Measurements from ENCODE around the gene KRTAP10-4.
"Not testable (repeated sequence)": the region's sequence is repeated elsewhere in the genome, so short reads cannot be mapped to it uniquely, and the experiment has no call there.

The KRTAP10-4 gene

DNA sequence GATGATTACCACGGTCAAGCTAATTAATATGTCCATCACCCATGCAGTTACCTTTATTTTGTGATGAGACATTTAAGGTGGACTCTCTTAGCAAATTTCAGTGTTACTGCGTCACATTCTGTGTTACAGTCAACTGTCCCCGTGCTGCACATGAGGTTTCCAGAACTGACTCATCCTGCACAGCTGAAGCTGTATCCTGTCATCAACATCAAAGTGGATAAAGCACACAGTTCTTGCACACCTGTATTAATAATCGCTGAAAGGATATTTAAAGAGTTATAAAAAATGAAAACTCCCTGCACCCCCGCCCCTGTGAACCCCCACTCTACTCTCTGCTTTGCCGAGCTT, 10.2 kb downstream of the KRTAP10-4 start:
- Histone ChIP-seq H3K27ac (no peak overlapping the region), H3K9me3 (no peaks in the 10 kb centered on the region), H3K4me3 (ENCODE audit: low read depth in 1 of 2, low read length in 1 of 2) (no peak overlapping the region), H3K4me1 (ENCODE audit: control insufficient read depth in 1 of 2, insufficient read depth in 1 of 2, low read depth in 1 of 2, low read length in 1 of 2) (no peaks in the 10 kb centered on the region), H3K36me3 (no peaks in the 10 kb centered on the region), H3K27me3 (peaks cover 37% of the 10 kb centered on the region)
- TF ChIP-seq, protein P1, sequence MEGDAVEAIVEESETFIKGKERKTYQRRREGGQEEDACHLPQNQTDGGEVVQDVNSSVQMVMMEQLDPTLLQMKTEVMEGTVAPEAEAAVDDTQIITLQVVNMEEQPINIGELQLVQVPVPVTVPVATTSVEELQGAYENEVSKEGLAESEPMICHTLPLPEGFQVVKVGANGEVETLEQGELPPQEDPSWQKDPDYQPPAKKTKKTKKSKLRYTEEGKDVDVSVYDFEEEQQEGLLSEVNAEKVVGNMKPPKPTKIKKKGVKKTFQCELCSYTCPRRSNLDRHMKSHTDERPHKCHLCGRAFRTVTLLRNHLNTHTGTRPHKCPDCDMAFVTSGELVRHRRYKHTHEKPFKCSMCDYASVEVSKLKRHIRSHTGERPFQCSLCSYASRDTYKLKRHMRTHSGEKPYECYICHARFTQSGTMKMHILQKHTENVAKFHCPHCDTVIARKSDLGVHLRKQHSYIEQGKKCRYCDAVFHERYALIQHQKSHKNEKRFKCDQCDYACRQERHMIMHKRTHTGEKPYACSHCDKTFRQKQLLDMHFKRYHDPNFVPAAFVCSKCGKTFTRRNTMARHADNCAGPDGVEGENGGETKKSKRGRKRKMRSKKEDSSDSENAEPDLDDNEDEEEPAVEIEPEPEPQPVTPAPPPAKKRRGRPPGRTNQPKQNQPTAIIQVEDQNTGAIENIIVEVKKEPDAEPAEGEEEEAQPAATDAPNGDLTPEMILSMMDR (IDR thresholded peaks at IDR 0.05): no peak

DNA sequence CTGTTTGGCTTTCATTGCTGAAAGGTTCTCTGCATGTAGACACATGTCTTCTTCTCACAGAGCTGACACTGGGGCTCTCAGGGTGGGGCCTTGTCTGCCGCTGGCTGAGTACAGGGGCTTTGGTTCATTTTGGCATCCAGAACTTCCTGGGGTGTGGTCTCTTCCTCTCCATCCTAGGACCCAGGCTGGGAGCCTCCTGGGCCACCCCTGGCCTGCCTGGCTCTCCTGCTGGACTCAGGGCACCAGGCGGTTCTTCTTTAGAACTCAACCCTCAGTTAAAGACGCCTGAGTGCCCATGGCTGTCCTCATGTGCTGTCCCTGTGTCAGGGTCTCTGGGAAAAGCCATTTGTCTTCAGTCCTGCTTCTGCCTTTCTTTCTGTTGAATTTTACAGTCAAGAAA, 12.4 kb downstream of the KRTAP10-4 start:
- TF ChIP-seq, protein P1 (IDR thresholded peaks at IDR 0.05): no peak
- no peaks in the 10 kb centered on the region for H3K36me3 ChIP-seq
- no peak overlapping the region for H3K4me3 ChIP-seq (ENCODE audit: low read depth in 1 of 2, low read length in 1 of 2)
- no peak overlapping the region for H3K27ac ChIP-seq
- H3K9me3 ChIP-seq: no peaks in the 10 kb centered on the region
- no peaks in the 10 kb centered on the region for H3K4me1 ChIP-seq (ENCODE audit: control insufficient read depth in 1 of 2, insufficient read depth in 1 of 2, low read depth in 1 of 2, low read length in 1 of 2)
- H3K27me3 ChIP-seq: peaks cover 26% of the 10 kb centered on the region

DNA sequence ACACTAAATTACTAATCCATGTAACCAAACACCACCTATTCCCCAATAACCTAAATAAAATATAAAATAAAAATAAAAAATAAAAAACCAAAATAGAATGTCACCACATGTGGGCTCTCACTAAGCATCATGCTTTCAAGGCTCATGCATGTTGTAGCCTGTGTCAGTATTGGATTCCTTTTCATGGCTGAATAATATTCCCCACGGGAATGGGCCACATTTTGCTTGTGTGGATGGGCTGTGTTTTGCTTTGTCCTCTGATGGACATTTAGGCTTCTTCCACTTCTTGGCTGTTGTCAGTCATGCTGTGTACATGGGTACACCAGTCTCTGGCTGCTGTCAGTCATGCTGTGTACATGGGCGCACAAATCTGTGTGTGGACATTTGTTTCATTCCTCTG, 15.6 kb downstream of the KRTAP10-4 start:
- H3K9me3 ChIP-seq: no peaks in the 10 kb centered on the region
- H3K4me1 ChIP-seq (ENCODE audit: control insufficient read depth in 1 of 2, insufficient read depth in 1 of 2, low read depth in 1 of 2, low read length in 1 of 2): no peaks in the 10 kb centered on the region
- H3K36me3 ChIP-seq: no peaks in the 10 kb centered on the region
- H3K27ac ChIP-seq: no peak overlapping the region
- TF ChIP-seq, protein P1 (IDR thresholded peaks at IDR 0.05): no peak
- peaks cover 34% of the 10 kb centered on the region for H3K27me3 ChIP-seq
- H3K4me3 ChIP-seq (ENCODE audit: low read depth in 1 of 2, low read length in 1 of 2): no peak overlapping the region

- TF ChIP-seq, protein P1 (IDR thresholded peaks at IDR 0.05): no peak
- Histone ChIP-seq H3K27ac (no peak overlapping the region), H3K36me3 (no peaks in the 10 kb centered on the region), H3K27me3 (peaks cover 29% of the 10 kb centered on the region), H3K4me1 (ENCODE audit: control insufficient read depth in 1 of 2, insufficient read depth in 1 of 2, low read depth in 1 of 2, low read length in 1 of 2) (no peaks in the 10 kb centered on the region), H3K4me3 (ENCODE audit: low read depth in 1 of 2, low read length in 1 of 2) (no peak overlapping the region), H3K9me3 (no peaks in the 10 kb centered on the region)
These were observed 16.2 kb downstream of the KRTAP10-4 start for GRCh38 chr21:44589586-44590305.

GRCh38 chr21:44590311-44590721, 16.8 kb downstream of the KRTAP10-4 start:
- TF ChIP-seq, protein P1 (IDR thresholded peaks at IDR 0.05): no peak
- peaks cover 27% of the 10 kb centered on the region for H3K27me3 ChIP-seq
- no peaks in the 10 kb centered on the region for H3K36me3 ChIP-seq
- H3K4me1 ChIP-seq (ENCODE audit: control insufficient read depth in 1 of 2, insufficient read depth in 1 of 2, low read depth in 1 of 2, low read length in 1 of 2): no peaks in the 10 kb centered on the region
- H3K4me3 ChIP-seq (ENCODE audit: low read depth in 1 of 2, low read length in 1 of 2): no peak overlapping the region
- H3K27ac ChIP-seq: no peak overlapping the region
- no peaks in the 10 kb centered on the region for H3K9me3 ChIP-seq

DNA sequence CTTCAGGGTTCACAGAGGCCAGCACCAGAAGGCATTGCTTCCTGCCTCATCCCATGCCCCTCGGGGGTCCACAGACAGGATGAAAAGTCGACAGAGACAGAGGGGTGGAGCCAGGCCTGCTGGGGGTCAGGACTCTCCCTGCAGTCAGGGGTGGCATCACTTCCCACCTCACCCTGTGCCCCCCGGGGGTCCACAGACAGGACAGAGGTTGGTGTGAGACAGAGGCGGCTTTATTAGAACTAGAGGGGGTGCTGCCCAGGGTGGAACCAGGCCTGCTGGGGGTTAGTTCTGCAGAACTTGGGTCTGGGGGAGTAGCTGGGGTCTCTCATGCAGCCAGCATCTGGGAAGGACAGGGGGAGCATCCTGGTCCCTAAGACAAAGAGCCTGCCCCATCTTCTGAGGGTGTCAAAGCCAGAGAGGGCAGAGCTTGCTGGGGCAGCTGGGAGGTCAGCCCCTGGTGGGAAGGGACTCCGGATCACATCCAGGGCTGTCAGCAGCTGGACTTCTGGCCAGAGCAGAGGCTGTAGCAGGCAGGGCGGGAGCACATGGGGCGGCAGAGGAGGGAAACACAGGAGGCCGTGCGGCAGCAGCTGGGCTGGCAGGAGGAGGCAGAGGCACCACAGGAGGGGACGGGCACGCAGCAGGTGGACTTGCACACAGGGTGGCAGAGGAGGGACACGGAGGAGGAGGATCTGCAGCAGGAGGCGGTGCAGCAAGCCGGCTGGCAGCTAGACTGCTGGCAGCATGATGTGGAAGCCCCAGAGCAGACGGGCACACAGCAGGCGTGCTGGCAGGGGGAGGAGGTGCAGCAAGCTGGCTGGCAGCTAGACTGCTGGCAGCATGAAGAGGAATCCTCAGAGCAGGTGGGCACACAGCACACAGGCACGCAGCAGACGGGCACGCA, 17.6 kb downstream of the KRTAP10-4 start:
- not testable (repeated sequence) for H3K4me3 ChIP-seq (ENCODE audit: low read depth in 1 of 2, low read length in 1 of 2); H3K4me1 ChIP-seq (ENCODE audit: control insufficient read depth in 1 of 2, insufficient read depth in 1 of 2, low read depth in 1 of 2, low read length in 1 of 2); H3K9me3 ChIP-seq; H3K36me3 ChIP-seq; H3K27ac ChIP-seq
- peaks cover 31% of the 10 kb centered on the region for H3K27me3 ChIP-seq

DNA sequence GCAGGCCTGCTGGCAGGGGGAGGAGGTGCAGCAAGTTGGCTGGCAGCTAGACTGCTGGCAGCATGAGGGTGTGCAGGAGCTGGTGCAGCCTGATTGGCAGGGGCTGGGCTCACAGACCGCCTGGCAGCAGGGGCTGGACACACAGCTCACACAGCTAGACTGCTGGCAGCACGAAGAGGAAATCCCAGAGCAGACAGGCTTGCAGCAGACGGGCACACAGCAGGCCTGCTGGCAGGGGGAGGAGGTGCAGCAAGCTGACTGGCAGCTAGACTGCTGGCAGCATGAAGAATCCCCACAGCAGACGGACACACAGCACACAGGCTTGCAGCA, 18.2 kb downstream of the KRTAP10-4 start:
- H3K27ac ChIP-seq; H3K4me3 ChIP-seq (ENCODE audit: low read depth in 1 of 2, low read length in 1 of 2); H3K9me3 ChIP-seq; H3K4me1 ChIP-seq (ENCODE audit: control insufficient read depth in 1 of 2, insufficient read depth in 1 of 2, low read depth in 1 of 2, low read length in 1 of 2); H3K36me3 ChIP-seq: not testable (repeated sequence)
- H3K27me3 ChIP-seq: peaks cover 35% of the 10 kb centered on the region
